HepG2 (cell line): ENCODE data around the gene AMZ2. TPM values are rescaled to one million over a fixed set of nuclear protein-coding genes. Genes with fewer than 3 reads are reported as not detected.

Source experiments
- ARNT2 ChIP-seq: sonication (generic); formaldehyde crosslinking; IDR thresholded peaks from 2 replicates; pipeline ENCODE4 v1.8.0; 2022; ENCODE audit warnings: mild to moderate bottlenecking, low read depth, missing genetic modification reagents, moderate library complexity
- ATF1 ChIP-seq: IDR thresholded peaks from 2 replicates; pipeline ENCODE4 v1.6.1; 2016; ENCODE audit warnings: mild to moderate bottlenecking, control low read depth
- CBFB ChIP-seq: sonication (generic); formaldehyde crosslinking; IDR thresholded peaks from 2 replicates; pipeline ENCODE4 v1.4.0; 2020; ENCODE audit warnings: missing genetic modification reagents
- CBX1 ChIP-seq: IDR thresholded peaks from one replicate; pipeline ENCODE4 v1.6.1; 2016; ENCODE audit warnings: antibody characterized with exemption, low read depth
- CTCF ChIP-seq: sonication (generic); formaldehyde crosslinking; IDR thresholded peaks from 2 replicates; pipeline ENCODE4 v1.5.0; 2020; ENCODE audit warnings: mild to moderate bottlenecking, missing genetic modification reagents, moderate library complexity
- ELK4 ChIP-seq: sonication (generic); formaldehyde crosslinking; IDR thresholded peaks from 2 replicates; pipeline ENCODE4 v1.9.0; 2021; ENCODE audit warnings: missing genetic modification reagents, borderline replicate concordance
- ETS1 ChIP-seq: sonication (generic); formaldehyde crosslinking; IDR thresholded peaks from 2 replicates; pipeline ENCODE4 v1.4.0; 2020; ENCODE audit warnings: missing genetic modification reagents
- XBP1 ChIP-seq: sonication (generic); formaldehyde crosslinking; IDR thresholded peaks from 2 replicates; pipeline ENCODE4 v1.5.0; 2020; ENCODE audit warnings: missing genetic modification reagents
- ZBTB40 ChIP-seq, 2 experiments: fragments of 450-650 bp in 1 of 2; sonication (generic) in 1 of 2; formaldehyde crosslinking in 1 of 2; IDR thresholded peaks; 2 replicates each; pipeline versions ENCODE4 v1.6.1 to v1.8.0; 2016 to 2022; ENCODE audit warnings: antibody characterized with exemption in 1 of 2, mild to moderate bottlenecking in 1 of 2, missing genetic modification reagents in 1 of 2
- ZNF101 ChIP-seq: sonication (generic); formaldehyde crosslinking; IDR thresholded peaks from 2 replicates; pipeline ENCODE4 v1.4.0; 2020; ENCODE audit warnings: mild to moderate bottlenecking, low read depth, missing genetic modification reagents, borderline replicate concordance
- ZNF264 ChIP-seq: sonication (generic); formaldehyde crosslinking; IDR thresholded peaks from 2 replicates; pipeline ENCODE4 v1.4.0; 2020; ENCODE audit warnings: missing genetic modification reagents
- ZNF432 ChIP-seq: sonication (generic); formaldehyde crosslinking; IDR thresholded peaks from 2 replicates; pipeline ENCODE4 v1.5.0; 2020; ENCODE audit warnings: missing genetic modification reagents, mild to moderate bottlenecking, borderline replicate concordance
- ZNF704 ChIP-seq: sonication (generic); formaldehyde crosslinking; IDR thresholded peaks from 2 replicates; pipeline ENCODE4 v1.8.1; 2023; ENCODE audit warnings: mild to moderate bottlenecking, inconsistent platforms, moderate library complexity, missing genetic modification reagents, borderline replicate concordance
- polyA plus RNA-seq, 8 experiments: library from polyadenylated mRNA; depleted of rRNA in 3 of 8; stranded (reverse) in 7 of 8; unstranded in 1 of 8; fragments of >200 nt; fragmentation: Illumina TruSeq in 4 of 8; extraction: Trizol in 4 of 8; gene quantifications; 2 replicates each; pipeline versions ENCODE4 v1.2.1 to v1.2.3, GENCODE V29; 2011 to 2016; ENCODE audit warnings: low read depth in 4 of 8, missing spikeins in 1 of 8, mixed read lengths in 1 of 8; ENCODE audit not compliant: insufficient read depth in 1 of 8
- total RNA-seq, 5 experiments: library from RNA; depleted of rRNA; stranded (reverse); fragments of >200 nt; fragmentation: Illumina TruSeq; extraction: Trizol; gene quantifications; 2 replicates each; pipeline ENCODE4 v1.2.3, GENCODE V29; 2016; ENCODE audit warnings: low read depth in 1 of 5

The AMZ2 gene
- total and polyA plus RNA-seq, 2 of the 13 experiments (the other 11 are each of a cell fraction or from before 2014, with no cell fraction given), result 86.9 to 90.2 TPM

- TF ChIP-seq XBP1 (CRISPR knock-in tag) (no peak), ZNF101 (no peak), ELK4 (CRISPR knock-in tag) (no peak), CBFB (CRISPR knock-in tag) (peak; percentile 83; the same call in 1 of the 2 replicates), ATF1 (CRISPR knock-in tag) (no peak), CBX1 (no peak), CTCF (CRISPR knock-in tag) (peak; percentile 29), ETS1 (peak; percentile 74; the same call in 1 of the 2 replicates), ZBTB40 (IDR thresholded peaks at IDR 0.05) (no peak), ZBTB40 (CRISPR knock-in tag; IDR thresholded peaks at IDR 0.05) (peak; percentile 81), ZNF704 (peak; percentile 43; the same call in 1 of the 2 replicates), ZNF264 (CRISPR knock-in tag) (peak; percentile 81; the same call in 1 of the 2 replicates), ARNT2 (no peak; the same call in 1 of the 2 replicates), ZNF432 (CRISPR knock-in tag) (peak; percentile 34; the same call in 1 of the 2 replicates)
Measured at GRCh38 chr17:68247445-68248198, at the start of gene AMZ2 (continued).
